ENCODE measurements around the gene ZNF583. TPM values are rescaled to one million over a fixed set of nuclear protein-coding genes. Genes with fewer than 3 reads are reported as not detected.

Gene ZNF583
- total and polyA plus RNA-seq, 2 of the 13 experiments (the other 11 are each of a cell fraction or from before 2014, with no cell fraction given): 0.65 to 5.3 TPM

GRCh38 chr19:56403764-56404704 is at the start of gene ZNF583 (continued):
- no peak for TF ChIP-seq ZNF407 (CRISPR knock-in tag; IDR thresholded peaks at IDR 0.05; ENCODE audit: not compliant biosample characterization)
- no peak for TF ChIP-seq DNMT1 (CRISPR knock-in tag; IDR thresholded peaks at IDR 0.05)
- TF ChIP-seq CHD4 (IDR thresholded peaks at IDR 0.05; ENCODE audit: borderline replicate concordance, low read length): no peak
- TF ChIP-seq PHF8 (CRISPR knock-in tag; IDR thresholded peaks at IDR 0.05): peak; percentile 87
- TF ChIP-seq ZNF670 (CRISPR knock-in tag; IDR thresholded peaks at IDR 0.05; ENCODE audit: borderline replicate concordance): no peak
- no peak for TF ChIP-seq CSRNP2 (CRISPR knock-in tag; conservative IDR thresholded peaks at IDR 0.05; ENCODE audit: low read depth)
- TF ChIP-seq ZNF550 (CRISPR knock-in tag; IDR thresholded peaks at IDR 0.05; ENCODE audit: borderline replicate concordance): no peak
- TF ChIP-seq TSC22D2 (CRISPR knock-in tag; IDR thresholded peaks at IDR 0.05; ENCODE audit: borderline replicate concordance): peak; percentile 50; the same call in 1 of the 2 replicates
- TF ChIP-seq SP140L (CRISPR knock-in tag; IDR thresholded peaks at IDR 0.05; ENCODE audit: borderline replicate concordance): no peak
- TF ChIP-seq ARNTL (CRISPR knock-in tag; IDR thresholded peaks at IDR 0.05): no peak
- peak; percentile 69; the same call in 1 of the 2 replicates for TF ChIP-seq MYC (CRISPR knock-in tag; IDR thresholded peaks at IDR 0.05; ENCODE audit: borderline replicate concordance)
- no peak for TF ChIP-seq KDM6A (CRISPR knock-in tag; IDR thresholded peaks at IDR 0.05; ENCODE audit: low read depth)
- no peak for TF ChIP-seq ZNF83 (CRISPR knock-in tag; IDR thresholded peaks at IDR 0.05; ENCODE audit: borderline replicate concordance)
- no peak for TF ChIP-seq SRF (IDR thresholded peaks at IDR 0.05; ENCODE audit: low read depth, low read length)
- peak; percentile 58 for TF ChIP-seq POLR2AphosphoS5 (IDR thresholded peaks at IDR 0.05; ENCODE audit: low read depth, low read length)
- peak; percentile 33; the same call in 1 of the 2 replicates for TF ChIP-seq TCF7 (IDR thresholded peaks at IDR 0.05; ENCODE audit: low read depth)
- no peak for TF ChIP-seq JUND (CRISPR knock-in tag; IDR thresholded peaks at IDR 0.05)
- TF ChIP-seq ZNF335 (CRISPR knock-in tag; IDR thresholded peaks at IDR 0.05): peak; percentile 97
- TF ChIP-seq ZKSCAN5 (CRISPR knock-in tag; IDR thresholded peaks at IDR 0.05): no peak

All from HepG2 (cell line).